K562 (cell line): ENCODE measurements around the gene KIF19. TPM values are rescaled to one million over a fixed set of nuclear protein-coding genes. Genes with fewer than 3 reads are reported as not detected.

Source experiments
- ATAC-seq: fragments of 200-7000 bp; cut with Tn5 transposase; 3 replicates; pipeline ENCODE4 v1.9.1; 2020; ENCODE audit warnings: moderate library complexity
- BruUV-seq: library from RNA; stranded (reverse); fragments of 400-500 nt; replicated peaks from 2 replicates; lab custom pipeline; 2021; lab: Mats Ljungman, UMichigan
- CTCF ChIA-PET: fragments of 300-600 bp; formaldehyde crosslinking; extraction: SDS; loops from one replicate; lab custom pipeline; 2021; ENCODE audit warnings: low intra/inter-chr PET ratio; lab: Yijun Ruan, JAX
- POLR2A ChIA-PET: fragments of 300-600, 350-650 bp; sonication (Branson Sonifier 250); formaldehyde crosslinking; extraction: SDS; loops from one replicate; lab custom pipeline; 2021; ENCODE audit warnings: antibody characterized with exemption, inconsistent platforms; lab: Yijun Ruan, JAX
- DNase-seq, 4 experiments: peaks; one replicate each; pipeline versions ENCODE4 v3.0.0 to v3.0.0-alpha.2; 2011 to 2018; ENCODE audit warnings: low spot score in 3 of 4, mixed read lengths in 3 of 4; ENCODE audit errors: extremely low read depth in 1 of 4
- FAIRE-seq: peaks from 2 replicates; lab custom pipeline; 2011; peaks lifted over from hg19 to GRCh38; lab: Jason Lieb, UNC
- H2AFZ ChIP-seq: 2 replicates; pipeline ENCODE4 v1.6.0; 2011; ENCODE audit warnings: low read depth, low read length, control low read depth, inconsistent platforms
- H3K27ac ChIP-seq: fragments of 200-600 bp; 3 replicates; pipeline ENCODE4 v1.8.0; 2011; ENCODE audit warnings: low read depth, mild to moderate bottlenecking, control low read depth, inconsistent platforms, low read length, moderate library complexity, mixed read lengths; ENCODE audit errors: extremely low read depth
- H3K27me3 ChIP-seq, 2 experiments: fragments of 300-600 bp in 1 of 2; 2 replicates in 1 of 2; 3 replicates in 1 of 2; pipeline versions ENCODE4 v1.6.0 to v1.8.0; 2011; ENCODE audit warnings: inconsistent platforms in 2 of 2, low read length in 2 of 2, mild to moderate bottlenecking in 1 of 2, mixed read lengths in 1 of 2, moderate library complexity in 1 of 2; ENCODE audit not compliant: control insufficient read depth in 2 of 2, insufficient read depth in 2 of 2
- H3K36me3 ChIP-seq: fragments of 300-600 bp; 3 replicates; pipeline ENCODE4 v1.8.0; 2011; ENCODE audit warnings: mild to moderate bottlenecking, low read length, inconsistent platforms; ENCODE audit not compliant: control insufficient read depth, insufficient read depth
- H3K4me1 ChIP-seq, 2 experiments: fragments of 200-600 bp in 1 of 2; replicated peaks in 1 of 2; 2 replicates in 1 of 2; 3 replicates in 1 of 2; pipeline versions ENCODE4 v1.5.1 to v1.8.0; 2011; ENCODE audit warnings: inconsistent platforms in 2 of 2, low read length in 2 of 2, mild to moderate bottlenecking in 1 of 2, mixed read lengths in 1 of 2, moderate library complexity in 1 of 2; ENCODE audit not compliant: control insufficient read depth in 2 of 2, insufficient read depth in 2 of 2
- H3K4me2 ChIP-seq: 2 replicates; pipeline ENCODE4 v1.6.1; 2011; ENCODE audit warnings: low read length, control low read depth, inconsistent platforms, mixed read lengths; ENCODE audit not compliant: insufficient read depth
- H3K4me3 ChIP-seq: fragments of 200-600 bp; sonication (generic), shearing (Covaris generic); 2 replicates; pipeline ENCODE4 v1.5.1; 2016; ENCODE audit warnings: control low read depth, inconsistent platforms
- H3K79me2 ChIP-seq: fragments of 200-600 bp; 3 replicates; pipeline ENCODE4 v1.8.0; 2011; ENCODE audit warnings: low read length, inconsistent platforms; ENCODE audit not compliant: control insufficient read depth, insufficient read depth
- H3K9ac ChIP-seq, 2 experiments: 2 replicates each; pipeline versions ENCODE4 v1.6.0 to v1.6.1; 2011; ENCODE audit warnings: low read depth in 2 of 2, low read length in 2 of 2, control low read depth in 1 of 2, inconsistent platforms in 1 of 2, mild to moderate bottlenecking in 1 of 2, mixed read lengths in 1 of 2; ENCODE audit not compliant: insufficient read depth in 1 of 2
- H3K9me1 ChIP-seq: one replicate; pipeline ENCODE4 v1.6.0; 2011; ENCODE audit warnings: inconsistent platforms, mild to moderate bottlenecking, low read length, moderate library complexity; ENCODE audit not compliant: control insufficient read depth, insufficient read depth
- H3K9me3 ChIP-seq: replicated peaks from 2 replicates; pipeline ENCODE4 v1.5.1; 2011; ENCODE audit warnings: low read depth, low read length, inconsistent platforms; ENCODE audit not compliant: control insufficient read depth, insufficient read depth
- H4K20me1 ChIP-seq: replicated peaks from 2 replicates; pipeline ENCODE4 v1.6.1; 2011; ENCODE audit warnings: low read length, inconsistent platforms, mixed read lengths; ENCODE audit not compliant: control insufficient read depth, insufficient read depth
- ARID3A ChIP-seq: IDR thresholded peaks from 2 replicates; pipeline ENCODE4 v1.6.1; 2012; ENCODE audit warnings: low read depth, low read length, improper control_type of control experiment, borderline replicate concordance
- MITF ChIP-seq: IDR thresholded peaks from 2 replicates; pipeline ENCODE4 v1.6.1; 2014; ENCODE audit warnings: antibody characterized with exemption
- SNAPC5 ChIP-seq: fragments of 250-450 bp; sonication (Bioruptor Pico); IDR thresholded peaks from 2 replicates; pipeline ENCODE4 v1.8.0; 2021; ENCODE audit warnings: moderate library complexity, mild to moderate bottlenecking, inconsistent platforms
- ZBTB11 ChIP-seq, 3 experiments: fragments of 200-800 bp in 1 of 3; fragments of 250-450 bp in 1 of 3; fragments of 450-650 bp in 1 of 3; sonication (Bioruptor Pico) in 1 of 3; sonication (Bioruptor generic) in 1 of 3; formaldehyde crosslinking in 1 of 3; IDR thresholded peaks; 2 replicates each; pipeline versions ENCODE4 v1.6.1 to v1.8.0; 2016 to 2022; ENCODE audit warnings: mild to moderate bottlenecking in 2 of 3, missing genetic modification characterization in 2 of 3, missing compliant biosample characterization in 1 of 3, moderate library complexity in 1 of 3
- ZHX1 ChIP-seq: fragments of 150-350 bp; conservative IDR thresholded peaks from 2 replicates; pipeline ENCODE4 v1.6.1; 2014; ENCODE audit warnings: low read length
- WGBS: fragments of 100-300 bp; shearing (Covaris generic); methylation state at CpG from one replicate; pipeline ENCODE4 v1.1.6; 2016; ENCODE audit warnings: low coverage, mixed read lengths; ENCODE audit not compliant: insufficient coverage; ENCODE audit errors: missing lambda C conversion rate; 5-methylcytosine and 5-hydroxymethylcytosine counted together
- in situ Hi-C: fragments of 300-500 bp; cut with MboI; formaldehyde crosslinking; loops from 4 replicates; pipeline ENCODE4 v1.15.0; 2018; ENCODE audit warnings: inconsistent platforms, mixed read lengths
- intact Hi-C: fragments of 100-400 bp; cut with micrococcal nuclease; formaldehyde crosslinking; loops from 2 replicates; pipeline ENCODE4 v1.14.2; 2022
- polyA plus RNA-seq, 8 experiments: library from polyadenylated mRNA; depleted of rRNA in 4 of 8; stranded (reverse) in 5 of 8; unstranded in 3 of 8; fragments of >200 nt; fragmentation: Nextera tagmentation in 2 of 8; fragmentation: Illumina TruSeq in 1 of 8; extraction: Ambion mirVana in 2 of 8; extraction: Trizol in 1 of 8; gene quantifications; 2 replicates each; pipeline versions ENCODE4 v1.2.1 to v1.2.3, GENCODE V29; 2011 to 2014; ENCODE audit warnings: inconsistent platforms in 1 of 8, missing spikeins in 1 of 8
- total RNA-seq, 7 experiments: library from RNA; depleted of rRNA in 6 of 7; stranded (reverse); fragments of >200 nt in 6 of 7; fragmentation: Illumina TruSeq in 2 of 7; extraction: Trizol in 2 of 7; gene quantifications; 2 replicates each; pipeline versions ENCODE4 v1.2.1 to v1.2.3, GENCODE V29; 2011 to 2021; ENCODE audit warnings: low replicate concordance in 1 of 7

KIF19 gene
- total and polyA plus RNA-seq, 9 of the 15 experiments (the other 6 are each of a cell fraction or from before 2014, with no cell fraction given): 0.10 TPM; not detected in 8

GRCh38 chr17:74402048-74402447, 76.0 kb downstream of the KIF19 start:
- intact Hi-C loops: no loop called here
- Histone ChIP-seq H3K27ac (no peak overlapping the region), H3K9me1 (no peaks in the 10 kb centered on the region), H3K36me3 (no peaks in the 10 kb centered on the region), H3K9ac (no peak overlapping the region), H3K27me3 (peaks cover 17 to 29% of the 10 kb centered on the region in 2 experiments; a peak in 4 of 5 replicates), H3K4me1 (no peaks in the 10 kb centered on the region), H3K4me3 (no peak overlapping the region), H3K79me2 (no peaks in the 10 kb centered on the region), H2AFZ (no peak overlapping the region), H3K9me3 (no peaks in the 10 kb centered on the region; the same call in 1 of the 2 replicates), H4K20me1 (no peaks in the 10 kb centered on the region), H3K4me2 (no peak overlapping the region)
- CTCF ChIA-PET: no interaction called here
- 6% methylated on average over 7 of the region's 7 CpGs for whole genome bisulfite sequencing
- POLR2A ChIA-PET: interaction anchor here (0.6 kb wide), 2 partner anchors 23 to 84 kb away, joined by 3 read pairs; no protein-coding TSS in a partner anchor
- TF ChIP-seq SNAPC5 (CRISPR knock-in tag): no peak
- TF ChIP-seq ZHX1: no peak
- no peak for TF ChIP-seq ARID3A
- TF ChIP-seq ZBTB11 (CRISPR knock-in tag; IDR thresholded peaks at IDR 0.05): no peak
- no peak for TF ChIP-seq MITF
- ATAC-seq: no peak
- in situ Hi-C loops: no loop called here
- DNase-seq: no peak
- BruUV-seq: no TSS peak
- no peak for FAIRE-seq
